UCSD-AML1 (cell line): Measurements from ENCODE around the gene ENOSF1.

ENCODE experiments used
- DNase-seq: peaks from one replicate; lab custom pipeline; 2025; ENCODE audit not compliant: unreplicated experiment; lab: John Stamatoyannopoulos, UW

The ENOSF1 gene

DNA sequence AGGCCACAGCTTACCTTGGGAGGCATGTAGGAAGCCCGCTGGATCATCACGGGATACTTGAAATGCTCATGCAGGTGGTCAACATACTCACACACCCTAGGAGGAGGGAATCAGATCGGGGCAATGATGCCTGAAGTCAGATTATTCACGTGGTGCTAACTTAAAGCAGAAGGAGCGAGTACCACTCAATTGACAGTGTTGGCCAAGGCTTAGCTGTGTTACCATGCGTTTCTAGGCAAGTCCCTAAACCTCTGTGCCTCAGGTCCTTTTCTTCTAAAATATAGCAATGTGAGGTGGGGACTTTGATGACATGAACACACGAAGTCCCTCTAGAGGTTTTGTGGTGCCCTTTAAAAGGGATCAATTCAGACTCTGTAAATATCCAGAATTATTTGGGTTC is 37.1 kb downstream of the ENOSF1 start:
- DNase-seq = no peak

DNA sequence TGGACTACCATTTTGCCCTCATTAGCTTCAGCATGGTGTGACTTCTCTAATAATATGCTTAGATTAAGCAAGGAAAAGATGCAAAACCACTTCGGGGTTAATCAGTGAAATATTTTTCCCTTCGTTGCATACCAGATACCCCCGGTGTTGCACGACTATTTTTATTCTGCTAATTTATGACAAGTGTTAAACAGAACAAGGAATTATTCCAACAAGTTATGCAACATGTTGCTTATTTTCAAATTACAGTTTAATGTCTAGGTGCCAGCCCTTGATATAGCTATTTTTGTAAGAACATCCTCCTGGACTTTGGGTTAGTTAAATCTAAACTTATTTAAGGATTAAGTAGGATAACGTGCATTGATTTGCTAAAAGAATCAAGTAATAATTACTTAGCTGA is 38.7 kb downstream of the ENOSF1 start:
- no peak for DNase-seq

DNA sequence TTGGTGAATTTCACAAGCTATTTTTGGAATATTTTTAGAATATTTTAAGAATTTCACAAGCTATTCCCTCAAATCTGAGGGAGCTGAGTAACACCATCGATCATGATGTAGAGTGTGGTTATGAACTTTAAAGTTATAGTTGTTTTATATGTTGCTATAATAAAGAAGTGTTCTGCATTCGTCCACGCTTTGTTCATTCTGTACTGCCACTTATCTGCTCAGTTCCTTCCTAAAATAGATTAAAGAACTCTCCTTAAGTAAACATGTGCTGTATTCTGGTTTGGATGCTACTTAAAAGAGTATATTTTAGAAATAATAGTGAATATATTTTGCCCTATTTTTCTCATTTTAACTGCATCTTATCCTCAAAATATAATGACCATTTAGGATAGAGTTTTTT is 39.1 kb downstream of the ENOSF1 start:
- DNase-seq = no peak

DNA sequence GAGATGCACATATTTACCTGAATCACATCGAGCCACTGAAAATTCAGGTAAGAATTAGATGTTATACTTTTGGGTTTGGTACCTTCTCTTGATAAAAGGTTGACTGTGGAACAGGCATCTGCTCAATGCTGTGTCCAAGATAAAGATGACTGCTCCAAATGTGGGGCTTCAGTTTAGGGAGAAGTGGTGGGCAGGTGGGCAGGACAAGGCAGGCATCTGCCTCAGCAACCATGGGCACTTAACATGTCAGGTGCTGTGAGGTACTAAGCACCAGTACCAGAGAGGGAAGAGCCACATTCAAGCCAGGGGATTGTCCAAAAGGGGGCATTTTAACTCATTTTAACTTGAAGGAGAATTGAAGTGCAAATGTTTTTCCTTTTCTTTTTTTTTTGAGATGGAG is 41.0 kb downstream of the ENOSF1 start:
- no peak for DNase-seq

DNA sequence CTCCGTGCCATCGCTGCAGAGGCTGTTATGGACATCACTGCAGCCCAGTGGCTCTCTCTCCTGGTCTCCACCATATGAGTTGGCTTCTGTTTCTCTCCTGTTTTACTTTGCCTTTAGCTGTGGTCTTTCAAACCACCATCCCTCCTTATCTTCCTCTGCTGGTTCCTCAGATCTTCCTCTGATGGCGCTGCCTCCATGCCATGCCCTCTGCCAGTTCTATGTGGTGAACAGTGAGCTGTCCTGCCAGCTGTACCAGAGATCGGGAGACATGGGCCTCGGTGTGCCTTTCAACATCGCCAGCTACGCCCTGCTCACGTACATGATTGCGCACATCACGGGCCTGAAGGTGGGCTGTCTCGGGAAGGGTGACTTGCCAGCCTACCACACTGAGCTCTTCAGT is 41.9 kb downstream of the ENOSF1 start:
- no peak for DNase-seq

GRCh38 chr18:669077-669476 is 43.4 kb downstream of the ENOSF1 start:
- no peak for DNase-seq

GRCh38 chr18:668260-668659 is 44.2 kb downstream of the ENOSF1 start:
- DNase-seq = no peak

DNA sequence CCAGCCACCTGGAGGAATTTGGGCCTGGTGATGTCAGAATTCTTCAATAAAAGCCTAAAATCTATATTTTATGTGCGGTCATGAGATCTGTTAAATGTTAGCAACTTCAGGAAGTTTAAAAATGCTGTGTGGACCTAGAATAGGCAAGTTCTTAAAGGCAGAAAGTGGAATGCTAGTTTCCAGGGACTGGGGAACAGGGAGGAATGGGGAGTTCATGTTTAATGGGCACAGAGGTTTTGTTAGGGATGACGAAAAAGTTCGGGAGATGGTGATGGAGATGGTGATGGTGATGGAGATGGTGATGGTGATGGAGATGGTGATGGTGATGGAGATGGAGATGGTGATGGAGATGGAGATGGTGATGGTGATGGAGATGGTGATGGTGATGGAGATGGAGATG is 45.8 kb downstream of the ENOSF1 start:
- DNase-seq = no peak

DNA sequence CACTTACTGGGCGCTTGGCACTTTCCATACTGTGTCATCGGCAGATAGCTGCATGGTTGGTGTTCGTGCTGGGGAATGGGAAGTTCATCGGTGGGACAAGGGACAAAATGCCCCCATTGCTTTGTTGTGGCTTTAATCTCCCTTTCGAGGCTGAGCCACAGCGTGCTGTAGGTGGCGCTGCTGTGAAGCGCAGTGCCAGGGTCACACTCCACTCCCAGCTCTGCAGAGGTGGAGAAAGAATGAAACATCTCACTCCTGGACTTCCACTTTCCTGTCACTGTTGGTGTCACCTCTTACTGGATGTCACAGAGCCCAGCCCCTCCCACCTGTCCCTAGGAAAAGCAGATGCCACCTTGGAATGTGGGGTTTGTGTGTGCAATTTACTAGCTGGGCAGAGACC is 46.3 kb downstream of the ENOSF1 start:
- peak; percentile 60 for DNase-seq

DNA sequence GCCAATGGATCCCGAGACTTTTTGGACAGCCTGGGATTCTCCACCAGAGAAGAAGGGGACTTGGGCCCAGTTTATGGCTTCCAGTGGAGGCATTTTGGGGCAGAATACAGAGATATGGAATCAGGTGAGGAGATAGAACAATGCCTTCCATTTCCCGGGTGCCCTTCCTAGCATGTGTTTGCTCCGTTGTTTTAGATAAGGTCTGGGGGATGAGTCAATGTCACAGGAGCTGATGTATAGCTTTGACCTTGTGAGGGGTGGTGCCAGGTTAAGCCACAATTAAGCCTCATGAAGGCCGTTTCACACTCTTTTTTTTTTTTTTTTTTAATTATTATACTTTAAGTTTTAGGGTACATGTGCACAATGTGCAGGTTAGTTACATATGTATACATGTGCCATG is 50.2 kb downstream of the ENOSF1 start:
- DNase-seq = no peak

DNA sequence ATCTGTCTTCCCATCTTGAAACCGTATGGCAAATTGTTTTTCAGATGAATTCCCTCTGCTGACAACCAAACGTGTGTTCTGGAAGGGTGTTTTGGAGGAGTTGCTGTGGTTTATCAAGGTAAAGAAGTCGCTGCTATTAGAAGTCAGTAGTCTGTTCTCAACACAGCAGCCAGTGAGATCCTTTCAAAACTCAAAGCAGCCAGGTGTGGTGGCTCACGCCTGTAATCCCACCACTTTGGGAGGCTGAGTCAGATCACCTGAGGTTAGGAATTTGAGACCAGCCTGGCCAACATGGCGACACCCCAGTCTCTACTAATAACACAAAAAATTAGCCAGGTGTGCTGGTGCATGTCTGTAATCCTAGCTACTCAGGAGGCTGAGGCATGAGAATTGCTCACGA is 52.8 kb downstream of the ENOSF1 start:
- no peak for DNase-seq

DNA sequence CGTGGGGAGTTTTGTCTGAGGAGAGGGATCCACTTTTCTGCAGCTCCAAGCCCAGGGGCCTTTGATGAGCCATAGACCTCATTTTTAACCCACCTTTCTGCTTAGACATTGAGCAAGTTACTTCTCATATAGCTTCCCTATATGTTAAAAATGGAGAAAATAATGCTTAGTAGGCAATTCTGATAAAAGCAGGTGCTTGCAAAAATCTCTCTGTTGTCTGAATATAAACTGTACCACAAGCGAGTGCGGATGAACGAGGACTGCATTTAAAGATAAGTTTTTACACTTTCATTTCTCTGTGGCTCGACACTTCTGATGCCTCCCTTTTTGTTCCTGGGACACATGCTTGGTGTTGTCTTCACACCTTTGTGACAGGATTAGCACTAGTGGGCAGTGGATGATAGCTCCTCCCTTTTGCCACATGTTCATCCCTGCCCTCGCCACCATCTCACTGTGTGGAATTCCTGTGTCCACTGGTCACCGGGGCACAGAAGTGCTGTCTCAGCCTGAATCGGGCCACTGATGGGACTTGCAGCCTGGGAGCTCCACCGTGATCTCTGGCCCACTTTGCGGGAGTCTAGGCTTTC is 53.4 kb downstream of the ENOSF1 start:
- no peak for DNase-seq

GRCh38 chr18:658001-658946 is 54.2 kb downstream of the ENOSF1 start:
- peak; percentile 86 for DNase-seq

DNA sequence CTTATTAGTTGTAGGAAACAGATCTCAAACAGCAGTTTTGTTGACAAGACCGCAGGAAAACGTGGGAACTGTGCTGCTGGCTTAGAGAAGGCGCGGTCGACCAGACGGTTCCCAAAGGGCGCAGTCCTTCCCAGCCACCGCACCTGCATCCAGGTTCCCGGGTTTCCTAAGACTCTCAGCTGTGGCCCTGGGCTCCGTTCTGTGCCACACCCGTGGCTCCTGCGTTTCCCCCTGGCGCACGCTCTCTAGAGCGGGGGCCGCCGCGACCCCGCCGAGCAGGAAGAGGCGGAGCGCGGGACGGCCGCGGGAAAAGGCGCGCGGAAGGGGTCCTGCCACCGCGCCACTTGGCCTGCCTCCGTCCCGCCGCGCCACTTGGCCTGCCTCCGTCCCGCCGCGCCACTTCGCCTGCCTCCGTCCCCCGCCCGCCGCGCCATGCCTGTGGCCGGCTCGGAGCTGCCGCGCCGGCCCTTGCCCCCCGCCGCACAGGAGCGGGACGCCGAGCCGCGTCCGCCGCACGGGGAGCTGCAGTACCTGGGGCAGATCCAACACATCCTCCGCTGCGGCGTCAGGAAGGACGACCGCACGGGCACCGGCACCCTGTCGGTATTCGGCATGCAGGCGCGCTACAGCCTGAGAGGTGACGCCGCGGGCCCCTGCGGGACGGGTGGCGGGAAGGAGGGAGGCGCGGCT is 55.0 kb downstream of the ENOSF1 start, which contains the start of gene TYMS:
Gene TYMS, plus strand, starts transcription at position 343 of the 690 bp plus-strand sequence. Its CDS starts 90 bp downstream, at position 433.
- DNase-seq = peak; percentile 76

GRCh38 chr18:655445-655844 is 57.0 kb downstream of the ENOSF1 start:
- no peak for DNase-seq

- no peak for DNase-seq
Measured at GRCh38 chr18:654601-655000, 57.8 kb downstream of the ENOSF1 start.

DNA sequence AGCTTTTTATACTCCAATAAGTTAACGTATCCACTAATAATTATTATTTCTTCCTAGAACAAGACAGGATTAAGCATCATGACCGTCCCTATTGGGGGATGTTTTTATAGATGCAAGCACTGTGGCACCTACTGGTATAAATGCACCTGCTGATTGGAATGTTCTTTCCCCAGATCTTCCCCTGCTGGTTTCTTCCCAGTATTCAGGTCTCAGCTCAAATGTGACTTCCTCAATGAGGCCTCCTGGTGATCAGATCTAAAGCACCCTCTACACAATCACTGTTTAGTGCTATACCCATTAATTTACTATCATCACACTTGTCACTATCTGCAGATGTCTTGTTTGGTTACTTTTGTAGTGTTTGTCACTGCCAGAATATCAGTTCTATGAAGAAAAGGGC is 58.9 kb downstream of the ENOSF1 start:
- DNase-seq = no peak

DNA sequence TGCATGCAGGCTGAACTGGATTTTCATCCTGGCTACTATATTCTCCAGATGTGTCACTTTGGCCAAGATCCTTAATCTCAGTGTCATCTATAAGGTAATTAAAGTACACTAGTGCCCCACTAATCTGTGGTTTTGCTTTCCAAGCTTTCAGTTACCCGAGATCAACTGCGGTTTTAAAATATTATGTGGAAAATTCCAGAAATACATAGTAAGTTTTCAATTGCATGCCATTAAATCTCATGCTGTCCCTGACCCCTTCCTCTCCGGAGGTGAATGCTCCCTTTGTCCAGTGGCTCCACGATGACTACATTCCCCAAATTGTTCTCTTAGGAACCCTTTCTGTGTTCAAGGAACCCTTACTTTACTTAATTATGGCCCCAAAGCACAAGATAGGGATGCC is 60.3 kb downstream of the ENOSF1 start:
- no peak for DNase-seq

DNA sequence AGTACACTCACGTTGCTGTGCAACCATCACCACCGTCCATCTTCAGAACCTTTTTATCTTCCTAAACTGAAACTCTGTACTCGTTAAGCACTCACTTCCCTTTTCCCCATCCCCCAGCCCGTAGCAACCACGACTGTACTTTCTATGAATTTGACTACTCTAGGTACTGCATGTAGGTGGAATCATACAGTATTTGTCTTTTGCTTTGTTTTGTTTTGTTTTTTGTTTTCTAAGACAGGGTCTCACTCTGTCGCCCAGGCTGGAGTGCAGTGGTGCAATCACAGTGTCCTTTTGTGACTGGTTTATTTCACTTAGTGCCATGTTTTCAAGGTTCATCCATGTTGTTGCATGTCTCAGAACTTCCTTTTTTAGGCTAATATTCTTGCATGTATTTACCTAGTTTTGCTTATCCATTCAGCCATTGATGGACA is 62.0 kb downstream of the ENOSF1 start:
- DNase-seq = peak; percentile 28

GRCh38 chr18:649341-649740 is 63.1 kb downstream of the ENOSF1 start:
- no peak for DNase-seq

- DNase-seq = no peak
Measured at GRCh38 chr18:647304-647703, 65.1 kb downstream of the ENOSF1 start.
